Measurements from ENCODE around the gene SLIT3.

The SLIT3 gene

GRCh38 chr5:169299663-169300467 lies 1.1 kb downstream of the SLIT3 start:
- DNase-seq (ENCODE audit: low read depth in 1 of 2, low spot score in 1 of 2): no peak

GRCh38 chr5:169299191-169299662 lies 1.7 kb downstream of the SLIT3 start:
- DNase-seq (ENCODE audit: low read depth in 1 of 2, low spot score in 1 of 2): no peak

- DNase-seq (ENCODE audit: low read depth in 1 of 2, low spot score in 1 of 2): no peak
Observed at GRCh38 chr5:169298193-169298592, 2.7 kb downstream of the SLIT3 start.

- DNase-seq (ENCODE audit: low read depth in 1 of 2, low spot score in 1 of 2): no peak
Observed at GRCh38 chr5:169296419-169297143, 4.4 kb downstream of the SLIT3 start.

GRCh38 chr5:169295306-169295705 lies 5.6 kb downstream of the SLIT3 start:
- DNase-seq (ENCODE audit: low read depth in 1 of 2, low spot score in 1 of 2): no peak

GRCh38 chr5:169294621-169295020 lies 6.3 kb downstream of the SLIT3 start:
- no peak for DNase-seq (ENCODE audit: low read depth in 1 of 2, low spot score in 1 of 2)

GRCh38 chr5:169291877-169292276 lies 9.1 kb downstream of the SLIT3 start:
- DNase-seq (ENCODE audit: low read depth in 1 of 2, low spot score in 1 of 2): no peak

GRCh38 chr5:169290895-169291294 lies 10.0 kb downstream of the SLIT3 start:
- DNase-seq (ENCODE audit: low read depth in 1 of 2, low spot score in 1 of 2): no peak

- DNase-seq (ENCODE audit: low read depth in 1 of 2, low spot score in 1 of 2): no peak
Observed at GRCh38 chr5:169289520-169289919, 11.4 kb downstream of the SLIT3 start.

- no peak for DNase-seq (ENCODE audit: low read depth in 1 of 2, low spot score in 1 of 2)
Observed at GRCh38 chr5:169288066-169288930, 12.6 kb downstream of the SLIT3 start.

GRCh38 chr5:169287529-169287928 lies 13.4 kb downstream of the SLIT3 start:
- DNase-seq (ENCODE audit: low read depth in 1 of 2, low spot score in 1 of 2): no peak

- DNase-seq (ENCODE audit: low read depth in 1 of 2, low spot score in 1 of 2): no peak
Observed at GRCh38 chr5:169286572-169287300, 14.2 kb downstream of the SLIT3 start.

GRCh38 chr5:169283887-169284286 lies 17.1 kb downstream of the SLIT3 start:
- DNase-seq (ENCODE audit: low read depth in 1 of 2, low spot score in 1 of 2): no peak

GRCh38 chr5:169281625-169282024 lies 19.3 kb downstream of the SLIT3 start:
- DNase-seq (ENCODE audit: low read depth in 1 of 2, low spot score in 1 of 2): no peak

GRCh38 chr5:169280696-169281095 lies 20.2 kb downstream of the SLIT3 start:
- no peak for DNase-seq (ENCODE audit: low read depth in 1 of 2, low spot score in 1 of 2)

- DNase-seq (ENCODE audit: low read depth in 1 of 2, low spot score in 1 of 2): no peak
Observed at GRCh38 chr5:169280286-169280685, 20.7 kb downstream of the SLIT3 start.

- no peak for DNase-seq (ENCODE audit: low read depth in 1 of 2, low spot score in 1 of 2)
Observed at GRCh38 chr5:169279125-169279524, 21.8 kb downstream of the SLIT3 start.

GRCh38 chr5:169273881-169274280 lies 27.1 kb downstream of the SLIT3 start:
- no peak for DNase-seq (ENCODE audit: low read depth in 1 of 2, low spot score in 1 of 2)

GRCh38 chr5:169273451-169273850 lies 27.5 kb downstream of the SLIT3 start:
- DNase-seq (ENCODE audit: low read depth in 1 of 2, low spot score in 1 of 2): no peak

- no peak for DNase-seq (ENCODE audit: low read depth in 1 of 2, low spot score in 1 of 2)
Observed at GRCh38 chr5:169272731-169273427, 28.1 kb downstream of the SLIT3 start.

Data from activated T-helper 1 cell treated with anti-CD3 and anti-CD28 coated beads, Interleukin-2, amount 50 U/mL, for 16 hours (primary cell).